NCI-H2029 treated with DMSO at 0.1 percent for 48 hours (cell line): ENCODE results near the gene MTERF2.

Experiments used
- DNase-seq: peaks from one replicate; lab custom pipeline; 2025; lab: John Stamatoyannopoulos, UW

The MTERF2 gene

GRCh38 chr12:106953352-106954250, 33.3 kb downstream of the MTERF2 start:
- no peak for DNase-seq

DNA sequence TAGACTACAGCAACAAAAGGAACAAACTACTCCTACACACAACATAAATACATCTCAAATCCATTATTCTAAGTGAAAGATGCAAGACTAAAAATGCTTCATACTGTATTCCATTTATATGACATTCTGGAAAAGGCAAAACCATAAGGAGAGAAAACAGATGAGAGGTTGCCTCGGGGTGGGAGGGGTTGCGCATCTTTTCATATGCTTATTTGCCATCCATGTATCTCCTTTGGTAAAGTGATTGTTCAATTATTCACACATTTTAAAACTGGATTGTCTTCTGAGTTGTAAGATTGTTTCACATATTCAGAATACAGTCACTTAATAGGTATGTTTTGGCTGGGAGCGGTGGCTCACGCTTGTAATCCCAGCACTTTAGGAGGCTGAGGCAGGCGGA, 36.4 kb downstream of the MTERF2 start:
- DNase-seq, result no peak

GRCh38 chr12:106947461-106947860, 39.5 kb downstream of the MTERF2 start:
- DNase-seq, result no peak

GRCh38 chr12:106945261-106945851, 41.6 kb downstream of the MTERF2 start:
- DNase-seq, result no peak

DNA sequence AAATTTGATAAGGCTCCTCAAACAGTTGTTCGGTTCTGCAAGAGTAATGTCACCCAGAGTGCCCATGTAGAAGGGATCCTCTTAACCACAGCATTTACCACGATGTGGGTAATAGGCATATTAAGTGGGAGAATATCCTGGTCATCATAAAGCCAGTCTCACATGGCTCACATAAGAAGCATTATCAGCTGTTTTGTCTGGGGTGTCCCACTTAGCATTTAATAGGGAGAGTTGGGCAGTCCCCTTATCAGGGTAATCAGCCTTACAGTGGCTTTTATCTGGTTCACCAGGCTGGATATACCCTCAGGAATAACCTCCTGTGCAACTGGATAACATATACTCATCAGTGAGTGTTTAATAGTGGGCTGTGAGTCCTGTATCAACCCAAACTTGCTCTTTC, 44.2 kb downstream of the MTERF2 start:
- DNase-seq, result no peak

- no peak for DNase-seq
Measured at GRCh38 chr12:106941481-106942156, 45.3 kb downstream of the MTERF2 start.

DNA sequence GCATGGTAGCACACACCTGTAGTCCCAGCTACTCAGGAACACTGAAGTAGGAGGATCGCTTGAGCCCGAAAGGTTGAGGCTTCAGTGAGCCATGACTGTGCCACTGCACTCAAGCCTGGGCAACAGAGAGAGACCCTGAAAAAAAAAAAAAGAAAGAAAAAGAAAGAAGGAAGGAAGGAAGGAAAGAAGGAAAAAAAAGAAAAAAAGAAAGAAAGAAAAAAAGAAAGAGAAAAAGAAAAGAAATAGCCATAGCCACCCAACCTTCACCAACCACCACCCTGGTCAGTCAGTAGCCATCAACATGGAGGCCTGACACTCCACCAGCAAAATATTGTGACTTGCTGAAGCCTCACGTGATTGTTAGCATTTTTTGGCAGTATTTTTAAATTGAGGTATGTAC, 52.7 kb downstream of the MTERF2 start:
- DNase-seq, result no peak
